Spinal cord (tissue), 10 donors: ENCODE results near the gene TCIRG1. TPM values are rescaled to one million over a fixed set of nuclear protein-coding genes. Genes with fewer than 3 reads are reported as not detected.

Experiments used
- DNase-seq, 6 donors: peaks; one replicate each; pipeline versions ENCODE4 v3.0.0 to v3.0.0-alpha.2; 2013 to 2015; ENCODE audit warnings: low spot score in 6 of 6, low read depth in 4 of 6
- H3K27ac ChIP-seq: one replicate; pipeline ENCODE4 v1.5.1; 2013; ENCODE audit warnings: low read depth, low read length, control low read depth
- H3K27me3 ChIP-seq: one replicate; pipeline ENCODE4 v1.6.1; 2013; ENCODE audit warnings: low read length; ENCODE audit not compliant: control insufficient read depth, insufficient read depth
- H3K36me3 ChIP-seq: one replicate; pipeline ENCODE4 v1.6.1; 2013; ENCODE audit warnings: low read length; ENCODE audit not compliant: control insufficient read depth, insufficient read depth
- H3K4me1 ChIP-seq: one replicate; pipeline ENCODE4 v1.6.1; 2013; ENCODE audit warnings: low read length; ENCODE audit not compliant: control insufficient read depth, insufficient read depth
- H3K4me3 ChIP-seq: one replicate; pipeline ENCODE4 v1.5.1; 2013; ENCODE audit warnings: low read depth, low read length, control low read depth
- H3K9me3 ChIP-seq: one replicate; pipeline ENCODE4 v1.6.1; 2013; ENCODE audit warnings: low read length; ENCODE audit not compliant: control insufficient read depth, insufficient read depth
- WGBS: methylation state at CpG from one replicate; pipeline ENCODE4 v1.1.5; 2013; ENCODE audit warnings: missing lambda C conversion rate; ENCODE audit not compliant: insufficient coverage; 5-methylcytosine and 5-hydroxymethylcytosine counted together
- polyA plus RNA-seq, 2 donors: library from polyadenylated mRNA; unstranded; fragments of 120-200 nt; gene quantifications; one replicate each; pipeline ENCODE4 v1.2.1, GENCODE V29; 2013; ENCODE audit not compliant: insufficient read length in 2 of 2
- total RNA-seq, 2 donors: library from RNA; depleted of rRNA in 1 of 2; stranded (reverse); fragments of 120-200 nt in 1 of 2; fragments of >200 nt in 1 of 2; gene quantifications; one replicate each; pipeline versions ENCODE4 v1.2.3 to v1.2.4, GENCODE V29; 2013 to 2014
- donor health status: healthy.

TCIRG1 gene
- total and polyA plus RNA-seq, 4 donors = 9.1 to 33.5 (median 17.6) TPM

DNA sequence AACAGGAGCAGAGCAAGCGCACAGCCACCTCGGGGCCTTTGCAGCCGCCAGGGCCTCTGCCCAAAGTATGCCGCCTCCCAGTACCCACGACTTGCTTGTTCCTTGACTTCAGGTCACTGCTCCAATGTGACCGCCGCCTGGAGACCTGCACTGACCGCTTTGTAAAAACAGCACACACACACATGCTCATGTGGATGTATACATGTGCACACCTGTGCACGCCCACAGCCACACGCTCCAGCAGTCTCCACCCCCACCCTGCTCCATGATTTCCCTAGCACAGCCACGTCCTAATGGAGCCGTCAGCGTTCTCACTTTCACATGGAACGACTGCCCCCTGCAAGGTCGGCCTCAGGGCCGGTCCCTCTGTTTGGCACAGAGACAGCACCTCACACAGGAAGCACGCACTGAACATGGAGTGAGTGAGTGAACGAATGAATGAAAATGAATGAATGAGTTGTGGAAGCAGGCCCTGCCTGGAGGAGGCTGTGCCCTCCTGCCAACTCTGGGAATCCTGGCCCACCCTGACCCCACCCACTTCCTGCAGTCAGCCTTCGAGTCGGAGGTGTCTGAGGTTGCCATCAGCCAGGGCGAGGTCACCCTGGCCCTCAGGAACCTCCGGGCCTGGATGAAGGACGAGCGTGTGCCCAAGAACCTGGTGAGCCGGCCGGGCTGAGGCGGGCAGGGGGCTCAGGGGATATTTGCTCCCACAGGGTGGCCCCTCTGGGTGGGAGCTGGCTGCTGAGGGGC lies 20.7 kb upstream of the TCIRG1 start:
- H3K4me3 ChIP-seq = no peak overlapping the region
- no peaks in the 10 kb centered on the region for H3K9me3 ChIP-seq
- H3K27ac ChIP-seq = no peak overlapping the region
- H3K36me3 ChIP-seq = peaks cover 6% of the 10 kb centered on the region
- H3K4me1 ChIP-seq = peaks cover 53% of the 10 kb centered on the region
- DNase-seq = no peak
- 81% methylated on average over 25 of the region's 27 CpGs for WGBS
- no peaks in the 10 kb centered on the region for H3K27me3 ChIP-seq

DNA sequence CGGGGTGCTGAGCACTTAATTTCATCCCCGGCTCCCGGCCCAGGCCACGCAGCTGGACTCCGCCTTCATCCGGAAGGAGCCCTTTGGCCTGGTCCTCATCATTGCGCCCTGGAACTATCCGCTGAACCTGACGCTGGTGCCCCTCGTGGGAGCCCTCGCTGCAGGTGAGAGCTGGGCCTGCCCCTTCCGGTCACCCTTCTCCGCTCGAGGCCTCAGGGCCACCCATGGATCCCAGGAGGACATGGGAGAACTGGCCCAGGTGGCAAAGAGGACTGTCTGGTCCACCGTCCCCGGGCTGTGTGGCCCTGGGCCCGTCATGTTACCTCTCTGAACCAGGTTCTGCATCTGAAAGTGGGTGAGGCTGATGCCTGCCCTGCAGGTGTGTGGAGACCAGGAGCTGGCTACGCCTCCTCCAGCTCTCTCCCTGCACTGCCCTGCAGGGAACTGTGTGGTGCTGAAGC lies 20.1 kb upstream of the TCIRG1 start:
- no peaks in the 10 kb centered on the region for H3K9me3 ChIP-seq
- H3K4me1 ChIP-seq = peaks cover 47% of the 10 kb centered on the region
- H3K36me3 ChIP-seq = peaks cover 5% of the 10 kb centered on the region
- H3K27me3 ChIP-seq = no peaks in the 10 kb centered on the region
- no peak for DNase-seq
- 94% methylated on average over 18 of the region's 18 CpGs for WGBS
- no peak overlapping the region for H3K27ac ChIP-seq
- H3K4me3 ChIP-seq = no peak overlapping the region

DNA sequence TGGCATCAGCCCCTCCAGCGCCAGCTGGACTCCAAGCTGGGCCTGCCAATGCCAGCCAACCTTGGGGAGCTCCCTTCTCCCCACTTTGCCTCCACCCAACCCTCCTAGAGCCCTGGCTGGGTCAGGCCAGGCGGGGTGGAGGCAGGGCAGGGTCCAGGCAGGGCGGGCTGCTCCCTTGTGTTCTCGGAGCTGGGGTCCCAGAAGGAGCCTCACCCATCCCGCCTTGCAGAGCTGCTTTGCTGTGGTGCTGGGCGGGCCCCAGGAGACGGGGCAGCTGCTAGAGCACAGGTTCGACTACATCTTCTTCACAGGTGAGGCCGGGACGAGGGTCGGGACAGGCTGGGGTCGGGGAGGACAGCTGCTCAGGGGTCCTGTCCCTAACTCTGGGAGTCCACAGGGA lies 19.3 kb upstream of the TCIRG1 start:
- Histone ChIP-seq H3K27me3 (no peaks in the 10 kb centered on the region), H3K27ac (no peak overlapping the region), H3K4me3 (no peak overlapping the region), H3K9me3 (no peaks in the 10 kb centered on the region), H3K4me1 (peaks cover 40% of the 10 kb centered on the region), H3K36me3 (peaks cover 4% of the 10 kb centered on the region)
- no peak for DNase-seq
- WGBS = 91% methylated on average over 12 of the region's 12 CpGs

DNA sequence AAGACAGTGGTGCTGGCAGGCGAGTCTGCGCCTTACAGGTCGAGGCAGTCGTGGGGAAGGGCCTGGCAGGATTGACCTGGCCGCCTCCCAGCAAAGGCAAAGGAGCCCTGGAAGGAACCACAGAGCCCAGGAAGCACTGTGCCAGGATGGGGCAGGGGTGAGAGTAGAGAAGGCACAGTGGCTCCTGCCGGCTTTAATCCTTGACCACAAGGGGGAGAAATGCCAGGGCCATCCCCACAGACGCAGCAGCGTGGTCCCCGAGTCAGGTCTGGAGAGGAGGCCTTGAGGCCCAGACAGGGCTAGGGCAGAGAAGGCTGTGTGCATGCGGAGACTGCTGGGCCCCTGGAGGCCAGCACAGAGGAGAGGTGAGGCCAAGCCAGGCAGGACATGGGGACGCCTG lies 18.2 kb upstream of the TCIRG1 start:
- H3K27ac ChIP-seq = no peak overlapping the region
- H3K9me3 ChIP-seq = no peaks in the 10 kb centered on the region
- no peak overlapping the region for H3K4me3 ChIP-seq
- WGBS = 41% methylated on average over 11 of the region's 11 CpGs
- peaks cover 4% of the 10 kb centered on the region for H3K36me3 ChIP-seq
- peaks cover 29% of the 10 kb centered on the region for H3K4me1 ChIP-seq
- peak in 1 of 6 donors; percentile 34 for DNase-seq
- no peaks in the 10 kb centered on the region for H3K27me3 ChIP-seq

DNA sequence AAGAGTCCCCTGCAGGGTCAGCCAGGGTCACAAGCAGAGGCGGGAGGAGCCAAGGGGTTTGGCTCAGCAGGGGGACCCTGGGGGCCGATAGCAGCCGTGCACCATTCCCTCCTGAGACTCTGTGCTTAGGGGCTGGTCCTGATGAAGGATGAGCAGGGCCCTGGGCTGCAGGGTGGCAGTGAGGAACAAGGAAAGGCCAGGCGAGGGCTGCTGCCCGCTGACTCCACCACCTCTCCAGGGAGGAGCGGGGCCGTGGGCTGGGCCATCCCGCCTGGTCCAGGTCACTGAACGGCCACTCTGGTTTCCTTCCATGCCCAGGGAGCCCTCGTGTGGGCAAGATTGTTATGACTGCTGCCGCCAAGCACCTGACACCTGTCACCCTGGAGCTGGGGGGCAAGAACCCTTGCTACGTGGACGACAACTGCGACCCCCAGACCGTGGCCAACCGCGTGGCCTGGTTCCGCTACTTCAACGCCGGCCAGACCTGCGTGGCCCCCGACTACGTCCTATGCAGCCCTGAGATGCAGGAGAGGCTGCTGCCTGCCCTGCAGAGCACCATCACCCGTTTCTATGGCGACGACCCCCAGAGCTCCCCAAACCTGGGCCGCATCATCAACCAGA lies 17.5 kb upstream of the TCIRG1 start:
- DNase-seq = peak in 1 of 6 donors; percentile 30
- peaks cover 9% of the 10 kb centered on the region for H3K36me3 ChIP-seq
- no peaks in the 10 kb centered on the region for H3K9me3 ChIP-seq
- H3K4me3 ChIP-seq = no peak overlapping the region
- 64% methylated on average over 27 of the region's 27 CpGs for WGBS
- no peak overlapping the region for H3K27ac ChIP-seq
- no peaks in the 10 kb centered on the region for H3K27me3 ChIP-seq
- H3K4me1 ChIP-seq = peaks cover 29% of the 10 kb centered on the region

DNA sequence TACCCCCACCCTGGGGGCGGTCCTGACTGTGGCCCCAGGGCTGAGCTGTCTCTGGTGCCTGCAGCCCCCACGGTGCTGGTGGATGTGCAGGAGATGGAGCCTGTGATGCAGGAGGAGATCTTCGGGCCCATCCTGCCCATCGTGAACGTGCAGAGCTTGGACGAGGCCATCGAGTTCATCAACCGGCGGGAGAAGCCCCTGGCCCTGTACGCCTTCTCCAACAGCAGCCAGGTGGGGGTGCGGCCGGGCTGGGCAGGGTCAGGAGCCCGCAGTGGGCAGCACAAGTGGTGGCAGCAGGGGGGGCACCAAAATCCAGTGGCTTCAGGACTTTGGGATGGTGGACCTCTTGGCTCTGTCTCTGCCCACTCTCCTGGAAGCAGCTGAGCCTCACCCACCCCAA lies 16.3 kb upstream of the TCIRG1 start:
- DNase-seq = no peak
- peaks cover 20% of the 10 kb centered on the region for H3K36me3 ChIP-seq
- H3K27ac ChIP-seq = no peak overlapping the region
- H3K4me3 ChIP-seq = no peak overlapping the region
- no peaks in the 10 kb centered on the region for H3K9me3 ChIP-seq
- peaks cover 16% of the 10 kb centered on the region for H3K4me1 ChIP-seq
- 89% methylated on average over 11 of the region's 13 CpGs for WGBS
- no peaks in the 10 kb centered on the region for H3K27me3 ChIP-seq

DNA sequence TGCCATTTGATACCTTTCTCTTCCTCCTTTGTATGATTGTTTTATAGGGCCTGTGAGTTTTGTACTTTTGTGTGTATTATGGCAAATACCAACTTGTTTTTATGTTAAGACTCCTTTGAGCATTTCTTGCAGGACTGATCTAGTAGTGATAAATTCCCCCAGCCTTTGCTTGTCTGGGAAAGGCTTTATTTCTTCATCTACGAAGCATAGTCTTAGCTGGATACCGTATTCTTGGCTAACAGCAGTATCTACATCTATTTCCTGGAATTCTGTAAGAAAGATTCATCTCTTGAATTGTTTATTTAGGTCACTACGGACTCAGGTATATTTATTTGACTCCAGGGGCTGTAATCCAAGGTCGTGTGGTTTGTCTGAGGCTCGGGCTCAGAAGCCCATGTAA lies 14.3 kb upstream of the TCIRG1 start:
- 89% methylated on average over 3 of the region's 5 CpGs for WGBS
- no peak overlapping the region for H3K4me3 ChIP-seq
- peaks cover 21% of the 10 kb centered on the region for H3K4me1 ChIP-seq

DNA sequence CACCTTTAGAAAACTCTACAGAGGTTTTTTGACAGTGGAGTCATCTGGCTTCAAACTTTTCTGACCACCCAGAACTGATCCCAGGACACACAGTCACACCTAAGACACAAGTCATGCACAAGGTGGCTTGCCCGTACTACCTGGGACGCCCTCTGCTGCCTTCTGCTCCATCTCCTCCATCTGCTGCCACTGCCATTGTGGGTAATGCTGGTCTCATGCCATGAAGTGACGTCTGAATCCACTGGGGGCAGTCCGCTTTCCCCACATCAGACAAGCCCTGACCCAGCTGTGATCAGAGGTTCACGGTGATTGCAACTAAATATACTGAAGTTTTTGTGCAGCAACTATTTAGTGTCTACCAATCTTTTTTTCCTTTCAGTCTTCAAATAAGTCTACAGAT lies 13.8 kb upstream of the TCIRG1 start:
- no peaks in the 10 kb centered on the region for H3K27me3 ChIP-seq
- no peak overlapping the region for H3K27ac ChIP-seq
- peaks cover 25% of the 10 kb centered on the region for H3K36me3 ChIP-seq
- H3K9me3 ChIP-seq = no peaks in the 10 kb centered on the region
- 80% methylated on average over 4 of the region's 5 CpGs for WGBS
- peaks cover 26% of the 10 kb centered on the region for H3K4me1 ChIP-seq
- DNase-seq = no peak
- H3K4me3 ChIP-seq = no peak overlapping the region

More for the DNA sequence above, 14.3 kb upstream of the TCIRG1 start:
- no peak for DNase-seq
- H3K27ac ChIP-seq = no peak overlapping the region
- no peaks in the 10 kb centered on the region for H3K27me3 ChIP-seq
- peaks cover 25% of the 10 kb centered on the region for H3K36me3 ChIP-seq
- no peaks in the 10 kb centered on the region for H3K9me3 ChIP-seq

DNA sequence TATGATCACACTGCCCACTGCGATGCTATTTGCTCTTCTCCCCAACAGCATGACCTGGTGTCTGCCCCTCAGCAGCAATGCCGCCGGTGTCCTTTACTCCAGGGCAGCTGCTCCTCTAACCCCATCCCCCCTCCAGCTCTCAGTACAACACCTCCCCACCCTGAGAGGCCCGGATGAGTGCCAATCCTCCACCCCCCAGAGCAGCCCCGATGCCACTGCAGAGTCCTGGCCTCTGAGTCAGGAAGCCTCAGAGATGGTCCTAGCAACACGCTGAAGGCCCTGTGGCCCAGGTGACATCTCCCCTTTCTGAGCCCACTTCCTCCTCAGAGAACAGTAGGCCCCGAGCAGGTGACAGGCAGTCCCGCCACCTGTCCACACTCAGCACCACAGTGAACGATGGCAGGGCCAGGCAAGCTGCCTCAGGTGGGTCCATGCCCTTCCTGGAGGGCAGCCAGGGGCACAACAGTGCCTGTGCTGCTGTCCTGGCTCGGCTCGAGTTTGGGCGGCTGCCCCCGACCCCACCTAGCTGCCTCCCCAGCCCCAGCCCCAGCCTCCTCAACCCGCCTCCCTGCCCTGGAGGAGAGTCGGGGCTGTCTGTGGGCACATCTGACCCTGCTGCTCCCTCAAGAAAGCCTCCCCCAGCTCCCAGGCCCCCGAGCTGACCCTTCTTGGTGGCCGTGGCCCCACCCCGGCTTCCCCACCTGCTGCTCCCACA lies 12.3 kb upstream of the TCIRG1 start:
- Histone ChIP-seq H3K27me3 (no peaks in the 10 kb centered on the region), H3K4me1 (peaks cover 24% of the 10 kb centered on the region), H3K4me3 (no peak overlapping the region), H3K9me3 (no peaks in the 10 kb centered on the region), H3K36me3 (peaks cover 25% of the 10 kb centered on the region), H3K27ac (no peak overlapping the region)
- 89% methylated on average over 18 of the region's 18 CpGs for WGBS
- DNase-seq = no peak
